ENCODE results near the gene DZIP3.
"Not testable (repeated sequence)": the region's sequence is repeated elsewhere in the genome, so short reads cannot be mapped to it uniquely, and the experiment has no call there.

The DZIP3 gene

GRCh38 chr3:108669208-108669607 lies 79.7 kb downstream of the DZIP3 start:
- H3K4me3 ChIP-seq (ENCODE audit: low read length) = no peak overlapping the region
- no peak for TF ChIP-seq CTCF (conservative IDR thresholded peaks at IDR 0.05; ENCODE audit: low read depth, low read length)
- DNase-seq (ENCODE audit: low read depth) = no peak

GRCh38 chr3:108672701-108673100 lies 83.2 kb downstream of the DZIP3 start:
- TF ChIP-seq CTCF (conservative IDR thresholded peaks at IDR 0.05; ENCODE audit: low read depth, low read length) = no peak

GRCh38 chr3:108673988-108674661 lies 84.6 kb downstream of the DZIP3 start:
- DNase-seq (ENCODE audit: low read depth) = no peak
- no peak for TF ChIP-seq CTCF (conservative IDR thresholded peaks at IDR 0.05; ENCODE audit: low read depth, low read length)
- no peak overlapping the region for H3K4me3 ChIP-seq (ENCODE audit: low read length)

More at GRCh38 chr3:108672701-108673100, 83.2 kb downstream of the DZIP3 start:
- no peak for DNase-seq (ENCODE audit: low read depth)
- H3K4me3 ChIP-seq (ENCODE audit: low read length) = no peak overlapping the region

GRCh38 chr3:108677811-108678210 lies 88.3 kb downstream of the DZIP3 start:
- no peak overlapping the region for H3K4me3 ChIP-seq (ENCODE audit: low read length)
- DNase-seq (ENCODE audit: low read depth) = no peak
- no peak for TF ChIP-seq CTCF (conservative IDR thresholded peaks at IDR 0.05; ENCODE audit: low read depth, low read length)

- not testable (repeated sequence) for DNase-seq (ENCODE audit: low read depth); H3K4me3 ChIP-seq (ENCODE audit: low read length)
These were observed 102.8 kb downstream of the DZIP3 start for GRCh38 chr3:108692286-108692685.

GRCh38 chr3:108698461-108698860 lies 108.9 kb downstream of the DZIP3 start:
- TF ChIP-seq CTCF (conservative IDR thresholded peaks at IDR 0.05; ENCODE audit: low read depth, low read length) = no peak
- DNase-seq (ENCODE audit: low read depth) = no peak
- H3K4me3 ChIP-seq (ENCODE audit: low read length) = no peak overlapping the region

GRCh38 chr3:108705045-108705444 lies 115.5 kb downstream of the DZIP3 start:
- TF ChIP-seq CTCF (conservative IDR thresholded peaks at IDR 0.05; ENCODE audit: low read depth, low read length) = no peak
- no peak overlapping the region for H3K4me3 ChIP-seq (ENCODE audit: low read length)
- DNase-seq (ENCODE audit: low read depth) = no peak

All from retinal pigment epithelial cell (primary cell).